ENCODE results near the gene AGPS.

- TF ChIP-seq CTCF (conservative IDR thresholded peaks at IDR 0.05) (no peak), EZH2 (IDR thresholded peaks at IDR 0.05; ENCODE audit: low read depth) (no peak)
These were observed 179.7 kb downstream of the AGPS start for GRCh38 chr2:177572236-177572671.

Measured in PC-9 (cell line).